A549 (cell line): ENCODE results near the gene EPHB1. TPM values are rescaled to one million over a fixed set of nuclear protein-coding genes. Genes with fewer than 3 reads are reported as not detected.

ENCODE experiments used
- ATAC-seq, 2 experiments: fragments of 200-7000 bp in 1 of 2; fragments of >200 bp in 1 of 2; cut with Nextera tagmentation in 1 of 2; cut with Tn5 transposase in 1 of 2; 3 replicates each; pipeline versions ENCODE4 v1.8.0 to v1.9.1; 2018 to 2020; ENCODE audit warnings: mild to moderate bottlenecking in 1 of 2, moderate library complexity in 1 of 2
- CTCF ChIA-PET: fragments of 300-600 bp; sonication (Branson Sonifier 250); formaldehyde crosslinking; extraction: SDS; loops from one replicate; lab custom pipeline; 2021; ENCODE audit warnings: antibody characterized with exemption, inconsistent platforms; lab: Yijun Ruan, JAX
- POLR2A ChIA-PET: fragments of 350-600 bp; formaldehyde crosslinking; extraction: SDS; loops from one replicate; lab custom pipeline; 2021; ENCODE audit warnings: antibody characterized with exemption, inconsistent platforms; lab: Yijun Ruan, JAX
- DNase-seq, 2 experiments: peaks; one replicate each; pipeline versions ENCODE4 v3.0.0 to v3.0.0-alpha.2; 2011 to 2016; ENCODE audit warnings: low read depth in 1 of 2, low spot score in 1 of 2
- FAIRE-seq: peaks from 2 replicates; lab custom pipeline; 2011; peaks lifted over from hg19 to GRCh38; lab: Jason Lieb, UNC
- H3K27ac ChIP-seq, 2 experiments: fragments of >200 bp; sonication (Bioruptor Twin); formaldehyde crosslinking; 3 replicates each; pipeline ENCODE4 v1.5.1; 2016 to 2017
- H3K4me1 ChIP-seq: fragments of >200 bp; sonication (Bioruptor Twin); formaldehyde crosslinking; 3 replicates; pipeline ENCODE4 v1.6.1; 2016
- H3K4me2 ChIP-seq: fragments of >200 bp; sonication (Bioruptor Twin); formaldehyde crosslinking; 3 replicates; pipeline ENCODE4 v1.6.1; 2016
- H3K4me3 ChIP-seq: fragments of >200 bp; sonication (Bioruptor Twin); formaldehyde crosslinking; 3 replicates; pipeline ENCODE4 v1.5.1; 2016
- H3K9me3 ChIP-seq: fragments of >200 bp; sonication (Bioruptor Twin); formaldehyde crosslinking; 3 replicates; pipeline ENCODE4 v1.6.1; 2016
- CHD2 ChIP-seq: fragments of 150-350 bp; IDR thresholded peaks from 2 replicates; pipeline ENCODE4 v1.6.1; 2014; ENCODE audit warnings: low read length; ENCODE audit not compliant: partially characterized antibody
- CHD4 ChIP-seq: fragments of 200-600 bp; sonication (generic); IDR thresholded peaks from 2 replicates; pipeline ENCODE4 v1.6.1; 2016; ENCODE audit warnings: antibody characterized with exemption, mild to moderate bottlenecking, borderline replicate concordance
- ESRRA ChIP-seq: fragments of 150-350 bp; IDR thresholded peaks from 2 replicates; pipeline ENCODE4 v1.6.1; 2014; ENCODE audit warnings: mild to moderate bottlenecking, low read length, borderline replicate concordance
- FOSB ChIP-seq: fragments of 250-450 bp; sonication (Bioruptor Pico); IDR thresholded peaks from 2 replicates; pipeline ENCODE4 v1.5.0; 2020; ENCODE audit warnings: mild to moderate bottlenecking, moderate library complexity
- FOSL2 ChIP-seq, 2 experiments: fragments of 450-650 bp in 1 of 2; fragments of >200 bp in 1 of 2; sonication (Bioruptor Twin) in 1 of 2; formaldehyde crosslinking; IDR thresholded peaks; 2 replicates each; pipeline versions ENCODE4 v1.5.0 to v1.6.1; 2016 to 2020; ENCODE audit warnings: mild to moderate bottlenecking in 1 of 2, moderate library complexity in 1 of 2
- HDAC2 ChIP-seq: fragments of 200-600 bp; sonication (generic); IDR thresholded peaks from 2 replicates; pipeline ENCODE4 v1.6.1; 2016
- HEYL ChIP-seq: fragments of 250-450 bp; sonication (Bioruptor Pico); IDR thresholded peaks from 2 replicates; pipeline ENCODE4 v1.8.0; 2021; ENCODE audit warnings: mild to moderate bottlenecking, moderate library complexity
- HOXB5 ChIP-seq: fragments of 250-450 bp; sonication (Bioruptor Pico); IDR thresholded peaks from 2 replicates; pipeline ENCODE4 v1.5.0; 2020; ENCODE audit warnings: mild to moderate bottlenecking, moderate library complexity
- KDM1A ChIP-seq: fragments of 200-600 bp; sonication (generic); IDR thresholded peaks from 2 replicates; pipeline ENCODE4 v1.6.1; 2016; ENCODE audit warnings: low read depth, mild to moderate bottlenecking
- MAFK ChIP-seq: fragments of 450-650 bp; IDR thresholded peaks from 2 replicates; pipeline ENCODE4 v1.6.1; 2014; ENCODE audit not compliant: partially characterized antibody
- MAZ ChIP-seq: fragments of 150-350 bp; IDR thresholded peaks from 2 replicates; pipeline ENCODE4 v1.6.1; 2014; ENCODE audit warnings: antibody characterized with exemption, low read depth, low read length, borderline replicate concordance
- NR3C1 ChIP-seq: fragments of >200 bp; sonication (Bioruptor Twin); formaldehyde crosslinking; IDR thresholded peaks from 3 replicates; pipeline ENCODE4 v1.6.1; 2017
- PHF8 ChIP-seq: fragments of 200-600 bp; sonication (generic); IDR thresholded peaks from 2 replicates; pipeline ENCODE4 v1.6.1; 2016; ENCODE audit warnings: low read depth, mild to moderate bottlenecking, antibody characterized with exemption, moderate library complexity, borderline replicate concordance
- POLR2AphosphoS2 ChIP-seq: conservative IDR thresholded peaks from 2 replicates; pipeline ENCODE4 v1.6.1; 2012; ENCODE audit warnings: low read length, improper control_type of control experiment, inconsistent platforms
- RAD21 ChIP-seq, 2 experiments: fragments of >200 bp in 1 of 2; sonication (Bioruptor Twin) in 1 of 2; formaldehyde crosslinking in 1 of 2; IDR thresholded peaks in 1 of 2; conservative IDR thresholded peaks in 1 of 2; 2 replicates in 1 of 2; 3 replicates in 1 of 2; pipeline ENCODE4 v1.6.1; 2012 to 2018; ENCODE audit warnings: inconsistent platforms in 1 of 2
- RFX5 ChIP-seq: fragments of 450-650 bp; IDR thresholded peaks from 2 replicates; pipeline ENCODE4 v1.7.1; 2014; ENCODE audit warnings: antibody characterized with exemption, mild to moderate bottlenecking, moderate library complexity
- RNF2 ChIP-seq: fragments of 200-600 bp; sonication (generic); IDR thresholded peaks from 2 replicates; pipeline ENCODE4 v1.6.1; 2016; ENCODE audit warnings: low read depth, mild to moderate bottlenecking, antibody characterized with exemption, moderate library complexity, borderline replicate concordance
- SREBF2 ChIP-seq: fragments of 450-650 bp; IDR thresholded peaks from 2 replicates; pipeline ENCODE4 v1.6.1; 2014; ENCODE audit warnings: mild to moderate bottlenecking, moderate library complexity
- ZC3H11A ChIP-seq: fragments of 450-650 bp; IDR thresholded peaks from 2 replicates; pipeline ENCODE4 v1.6.1; 2014; ENCODE audit warnings: antibody characterized with exemption, mild to moderate bottlenecking
- ZNF302 ChIP-seq: fragments of 250-450 bp; sonication (Bioruptor Pico); IDR thresholded peaks from 2 replicates; pipeline ENCODE4 v1.9.0; 2021; ENCODE audit warnings: inconsistent platforms, mild to moderate bottlenecking, moderate library complexity
- ZSCAN20 ChIP-seq: fragments of 250-450 bp; sonication (Bioruptor Pico); IDR thresholded peaks from 2 replicates; pipeline ENCODE4 v1.8.0; 2022; ENCODE audit warnings: mild to moderate bottlenecking, moderate library complexity
- WGBS: methylation state at CpG from one replicate; pipeline ENCODE4 v1.1.6; 2017; ENCODE audit errors: missing lambda C conversion rate; 5-methylcytosine and 5-hydroxymethylcytosine counted together
- polyA plus RNA-seq, 4 experiments: library from polyadenylated mRNA; depleted of rRNA in 3 of 4; stranded (reverse); fragments of >200 nt; fragmentation: RNase III in 1 of 4; extraction: RNeasy Plus Mini Kit Qiagen cat#74134 plus additional on column Dnase treatment in 1 of 4; gene quantifications; 2 replicates in 3 of 4; 3 replicates in 1 of 4; pipeline ENCODE4 v1.2.3, GENCODE V29; 2011 to 2017
- TF ChIP-seq, protein P1 (sequence below): fragments of 250-450 bp; sonication (Bioruptor Pico); IDR thresholded peaks from 2 replicates; pipeline ENCODE4 v1.5.0; 2020; ENCODE audit warnings: low read depth, mild to moderate bottlenecking, moderate library complexity
- TF ChIP-seq, protein P2 (sequence below): fragments of >200 bp; sonication (Bioruptor Twin); formaldehyde crosslinking; IDR thresholded peaks from 2 replicates; pipeline ENCODE4 v1.6.1; 2016
- TF ChIP-seq, protein P3 (sequence below): fragments of 150-350 bp; IDR thresholded peaks from 2 replicates; pipeline ENCODE4 v1.6.1; 2014; ENCODE audit warnings: low read depth, mild to moderate bottlenecking, low read length
- TF ChIP-seq, protein P4 (sequence below): IDR thresholded peaks from 2 replicates; pipeline ENCODE4 v1.6.1; 2012; ENCODE audit warnings: low read depth, borderline replicate concordance
- TF ChIP-seq, protein P5 (sequence below): fragments of 450-650 bp; IDR thresholded peaks from 2 replicates; pipeline ENCODE4 v1.6.1; 2014; ENCODE audit warnings: antibody characterized with exemption

EPHB1 gene
- polyA plus RNA-seq, 2 of the 4 experiments (the other 2 are of a cell fraction), result 0.18 to 0.21 TPM

DNA sequence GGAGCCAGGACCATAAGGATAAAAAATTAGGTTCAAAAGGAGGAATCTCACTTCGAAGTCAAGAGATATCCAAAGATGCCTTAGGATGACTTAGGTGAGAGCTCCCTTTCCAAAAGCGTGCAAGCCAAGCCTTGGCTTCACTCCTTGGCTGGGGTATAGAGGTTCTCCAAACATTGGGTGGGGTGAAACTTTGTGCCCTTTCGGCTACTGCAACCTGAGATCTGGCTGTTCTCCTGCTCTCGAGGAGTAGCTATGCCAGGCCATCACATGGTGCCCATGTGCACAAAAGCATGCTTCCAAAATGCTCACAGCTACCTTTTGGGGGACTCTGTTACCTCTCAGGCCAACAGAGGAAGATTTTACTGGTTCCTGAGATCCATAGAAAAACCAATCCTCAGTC, 373.8 kb downstream of the EPHB1 start:
- ChIA-PET POLR2A (no interaction called here), CTCF (no interaction called here)
- Histone ChIP-seq H3K4me3 (no peak overlapping the region), H3K4me2 (no peak overlapping the region), H3K4me1 (no peaks in the 10 kb centered on the region), H3K27ac (no peak overlapping the region), H3K9me3 (no peaks in the 10 kb centered on the region)
- WGBS, result 2% methylated on average over 4 of the region's 4 CpGs
- TF ChIP-seq HEYL (CRISPR knock-in tag) (no peak), NR3C1 (no peak), POLR2AphosphoS2 (no peak), HDAC2 (no peak), ZSCAN20 (CRISPR knock-in tag) (no peak), RAD21 (conservative IDR thresholded peaks at IDR 0.05 in 1 of 2, IDR thresholded peaks at IDR 0.05 in 1 of 2) (no peak), KDM1A (no peak), MAZ (no peak), FOSB (CRISPR knock-in tag) (no peak), FOSL2 (IDR thresholded peaks at IDR 0.05) (no peak), FOSL2 (CRISPR knock-in tag; IDR thresholded peaks at IDR 0.05) (no peak), ZC3H11A (no peak), CHD4 (no peak), MAFK (no peak), SREBF2 (no peak)
- TF ChIP-seq, protein P1, sequence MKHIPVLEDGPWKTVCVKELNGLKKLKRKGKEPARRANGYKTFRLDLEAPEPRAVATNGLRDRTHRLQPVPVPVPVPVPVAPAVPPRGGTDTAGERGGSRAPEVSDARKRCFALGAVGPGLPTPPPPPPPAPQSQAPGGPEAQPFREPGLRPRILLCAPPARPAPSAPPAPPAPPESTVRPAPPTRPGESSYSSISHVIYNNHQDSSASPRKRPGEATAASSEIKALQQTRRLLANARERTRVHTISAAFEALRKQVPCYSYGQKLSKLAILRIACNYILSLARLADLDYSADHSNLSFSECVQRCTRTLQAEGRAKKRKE (CRISPR knock-in tag), result no peak
- FAIRE-seq (no peak), ATAC-seq (no peak), DNase-seq (no peak)

DNA sequence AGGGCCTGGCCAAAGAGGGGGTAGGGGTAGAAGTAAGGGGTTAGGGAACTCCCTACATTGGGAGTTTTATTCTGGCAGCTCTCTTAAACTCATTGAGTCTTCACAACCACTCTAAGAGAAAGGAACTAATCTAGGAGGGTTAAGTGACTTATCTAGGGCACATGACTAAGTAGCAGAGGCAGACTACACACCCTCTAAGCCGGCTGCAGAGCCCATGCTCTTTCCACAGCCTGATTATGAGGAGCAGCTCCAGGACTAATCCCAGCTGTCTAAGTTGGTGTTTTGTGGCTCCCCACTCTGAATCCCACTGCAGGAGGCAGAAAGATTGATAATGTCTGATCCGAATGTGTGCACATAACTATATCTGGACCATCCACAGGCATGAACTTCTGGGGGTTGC, 374.6 kb downstream of the EPHB1 start:
- ChIA-PET POLR2A (no interaction called here), CTCF (no interaction called here)
- FAIRE-seq (no peak), ATAC-seq (no peak), DNase-seq (no peak)
- Histone ChIP-seq H3K9me3 (no peaks in the 10 kb centered on the region), H3K4me2 (no peak overlapping the region), H3K4me1 (no peaks in the 10 kb centered on the region), H3K27ac (no peak overlapping the region), H3K4me3 (no peak overlapping the region)
- 0% methylated on average over 2 of the region's 2 CpGs for WGBS
- TF ChIP-seq, protein P2, sequence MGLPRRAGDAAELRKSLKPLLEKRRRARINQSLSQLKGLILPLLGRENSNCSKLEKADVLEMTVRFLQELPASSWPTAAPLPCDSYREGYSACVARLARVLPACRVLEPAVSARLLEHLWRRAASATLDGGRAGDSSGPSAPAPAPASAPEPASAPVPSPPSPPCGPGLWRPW, result no peak
- TF ChIP-seq ZC3H11A (no peak), RNF2 (no peak), RAD21 (conservative IDR thresholded peaks at IDR 0.05 in 1 of 2, IDR thresholded peaks at IDR 0.05 in 1 of 2) (no peak), CHD4 (no peak), PHF8 (no peak), ESRRA (no peak), RFX5 (no peak), CHD2 (no peak), ZNF302 (no peak), HOXB5 (CRISPR knock-in tag) (no peak)
- TF ChIP-seq, protein P3, sequence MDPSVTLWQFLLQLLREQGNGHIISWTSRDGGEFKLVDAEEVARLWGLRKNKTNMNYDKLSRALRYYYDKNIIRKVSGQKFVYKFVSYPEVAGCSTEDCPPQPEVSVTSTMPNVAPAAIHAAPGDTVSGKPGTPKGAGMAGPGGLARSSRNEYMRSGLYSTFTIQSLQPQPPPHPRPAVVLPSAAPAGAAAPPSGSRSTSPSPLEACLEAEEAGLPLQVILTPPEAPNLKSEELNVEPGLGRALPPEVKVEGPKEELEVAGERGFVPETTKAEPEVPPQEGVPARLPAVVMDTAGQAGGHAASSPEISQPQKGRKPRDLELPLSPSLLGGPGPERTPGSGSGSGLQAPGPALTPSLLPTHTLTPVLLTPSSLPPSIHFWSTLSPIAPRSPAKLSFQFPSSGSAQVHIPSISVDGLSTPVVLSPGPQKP, result no peak
- TF ChIP-seq, protein P4, sequence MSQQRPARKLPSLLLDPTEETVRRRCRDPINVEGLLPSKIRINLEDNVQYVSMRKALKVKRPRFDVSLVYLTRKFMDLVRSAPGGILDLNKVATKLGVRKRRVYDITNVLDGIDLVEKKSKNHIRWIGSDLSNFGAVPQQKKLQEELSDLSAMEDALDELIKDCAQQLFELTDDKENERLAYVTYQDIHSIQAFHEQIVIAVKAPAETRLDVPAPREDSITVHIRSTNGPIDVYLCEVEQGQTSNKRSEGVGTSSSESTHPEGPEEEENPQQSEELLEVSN, result no peak
- TF ChIP-seq, protein P5, sequence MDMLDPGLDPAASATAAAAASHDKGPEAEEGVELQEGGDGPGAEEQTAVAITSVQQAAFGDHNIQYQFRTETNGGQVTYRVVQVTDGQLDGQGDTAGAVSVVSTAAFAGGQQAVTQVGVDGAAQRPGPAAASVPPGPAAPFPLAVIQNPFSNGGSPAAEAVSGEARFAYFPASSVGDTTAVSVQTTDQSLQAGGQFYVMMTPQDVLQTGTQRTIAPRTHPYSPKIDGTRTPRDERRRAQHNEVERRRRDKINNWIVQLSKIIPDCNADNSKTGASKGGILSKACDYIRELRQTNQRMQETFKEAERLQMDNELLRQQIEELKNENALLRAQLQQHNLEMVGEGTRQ, result no peak
